Ishikawa (cell line): ENCODE data around the gene APOM.

ENCODE experiments used
- CEBPB ChIP-seq: IDR thresholded peaks from 2 replicates; pipeline ENCODE4 v1.6.1; 2012
- CREB1 ChIP-seq: IDR thresholded peaks from 2 replicates; pipeline ENCODE4 v1.6.1; 2012; ENCODE audit warnings: low read depth
- EGR1 ChIP-seq: IDR thresholded peaks from 2 replicates; pipeline ENCODE4 v1.6.1; 2012
- FOXM1 ChIP-seq: IDR thresholded peaks from 2 replicates; pipeline ENCODE4 v1.6.1; 2012; ENCODE audit warnings: low read depth, borderline replicate concordance
- MAX ChIP-seq: IDR thresholded peaks from 2 replicates; pipeline ENCODE4 v1.6.1; 2012
- NFIC ChIP-seq: IDR thresholded peaks from 2 replicates; pipeline ENCODE4 v1.6.1; 2012
- RAD21 ChIP-seq: IDR thresholded peaks from 2 replicates; pipeline ENCODE4 v1.6.1; 2012; ENCODE audit warnings: low read depth
- REST ChIP-seq: IDR thresholded peaks from 2 replicates; pipeline ENCODE4 v1.6.1; 2012; ENCODE audit warnings: low read depth, mild to moderate bottlenecking
- TCF12 ChIP-seq: IDR thresholded peaks from 2 replicates; pipeline ENCODE4 v1.6.1; 2012; ENCODE audit warnings: low read depth
- TEAD4 ChIP-seq: IDR thresholded peaks from 2 replicates; pipeline ENCODE4 v1.6.1; 2012
- USF1 ChIP-seq: IDR thresholded peaks from 2 replicates; pipeline ENCODE4 v1.6.1; 2012
- YY1 ChIP-seq: IDR thresholded peaks from 2 replicates; pipeline ENCODE4 v1.6.1; 2012; ENCODE audit warnings: low read depth
- ZBTB7A ChIP-seq: IDR thresholded peaks from 2 replicates; pipeline ENCODE4 v1.6.1; 2012; ENCODE audit warnings: low read depth

APOM gene

GRCh38 chr6:31621320-31621939 lies 34.3 kb upstream of the APOM start:
- TF ChIP-seq TEAD4 (no peak), EGR1 (no peak)

GRCh38 chr6:31621991-31622390 lies 33.7 kb upstream of the APOM start:
- no peak for TF ChIP-seq FOXM1
- no peak for TF ChIP-seq CEBPB
- no peak for TF ChIP-seq RAD21

- TF ChIP-seq USF1 (no peak), MAX (no peak), NFIC (no peak), CEBPB (no peak), YY1 (no peak), REST (no peak), TCF12 (no peak), ZBTB7A (no peak), TEAD4 (no peak), EGR1 (no peak), CREB1 (no peak)
These were observed 33.0 kb upstream of the APOM start for GRCh38 chr6:31622684-31623091.

- TF ChIP-seq FOXM1 (no peak), REST (no peak), MAX (no peak), TCF12 (no peak), TEAD4 (no peak), CEBPB (no peak), EGR1 (no peak)
These were observed 31.6 kb upstream of the APOM start for GRCh38 chr6:31624070-31624469.

GRCh38 chr6:31626952-31627351 lies 28.7 kb upstream of the APOM start:
- no peak for TF ChIP-seq CREB1
- no peak for TF ChIP-seq USF1
- no peak for TF ChIP-seq TEAD4
- TF ChIP-seq ZBTB7A = no peak
- no peak for TF ChIP-seq RAD21

GRCh38 chr6:31627690-31628287 lies 27.9 kb upstream of the APOM start:
- TF ChIP-seq RAD21 (no peak), TCF12 (no peak), USF1 (no peak)

- TF ChIP-seq ZBTB7A (no peak), CEBPB (no peak), CREB1 (no peak), YY1 (no peak), FOXM1 (no peak)
These were observed 26.7 kb upstream of the APOM start for GRCh38 chr6:31629014-31629413.
